Keratinocyte (primary cell): ENCODE results near the gene GMEB2. TPM values are rescaled to one million over a fixed set of nuclear protein-coding genes. Genes with fewer than 3 reads are reported as not detected.

Experiments
- DNase-seq: peaks from one replicate; pipeline ENCODE4 v3.0.0-alpha.2; 2011; ENCODE audit warnings: low read depth, missing footprints, low spot score
- FAIRE-seq: peaks from 2 replicates; lab custom pipeline; 2011; peaks lifted over from hg19 to GRCh38; lab: Jason Lieb, UNC
- H2AFZ ChIP-seq: 2 replicates; pipeline ENCODE4 v1.6.0; 2012; ENCODE audit warnings: low read length, control low read depth, inconsistent platforms; ENCODE audit not compliant: control insufficient read depth
- H3K27ac ChIP-seq: 2 replicates; pipeline ENCODE4 v1.5.1; 2011; ENCODE audit warnings: low read length; ENCODE audit not compliant: control insufficient read depth, insufficient read depth
- H3K27me3 ChIP-seq: 3 replicates; pipeline ENCODE4 v1.6.0; 2011; ENCODE audit warnings: low read length; ENCODE audit not compliant: control insufficient read depth, insufficient read depth; ENCODE audit errors: extremely low read depth
- H3K36me3 ChIP-seq, 2 experiments: 2 replicates in 1 of 2; 3 replicates in 1 of 2; pipeline ENCODE4 v1.5.1; 2011; ENCODE audit warnings: low read length in 2 of 2, mild to moderate bottlenecking in 1 of 2; ENCODE audit not compliant: control insufficient read depth in 2 of 2, insufficient read depth in 2 of 2; ENCODE audit errors: extremely low read depth in 1 of 2
- H3K4me1 ChIP-seq: 3 replicates; pipeline ENCODE4 v1.5.1; 2011; ENCODE audit warnings: low read length; ENCODE audit not compliant: control insufficient read depth, insufficient read depth; ENCODE audit errors: extremely low read depth
- H3K4me2 ChIP-seq: 3 replicates; pipeline ENCODE4 v1.6.0; 2011; ENCODE audit warnings: low read depth, low read length; ENCODE audit not compliant: control insufficient read depth, insufficient read depth; ENCODE audit errors: extremely low read depth
- H3K4me3 ChIP-seq, 3 experiments: fragments of 200-600 bp in 1 of 3; sonication (generic) in 1 of 3; 2 replicates in 2 of 3; 3 replicates in 1 of 3; pipeline ENCODE4 v1.5.1; 2011 to 2016; ENCODE audit warnings: low read length in 3 of 3, mild to moderate bottlenecking in 3 of 3, control low read depth in 2 of 3, inconsistent platforms in 1 of 3, low read depth in 1 of 3, mixed read lengths in 1 of 3, mixed run types in 1 of 3, moderate library complexity in 1 of 3; ENCODE audit not compliant: control insufficient read depth in 2 of 3, insufficient read depth in 2 of 3; ENCODE audit errors: extremely low read depth in 1 of 3
- H3K79me2 ChIP-seq: 2 replicates; pipeline ENCODE4 v1.6.0; 2012; ENCODE audit warnings: low read length; ENCODE audit not compliant: control insufficient read depth, insufficient read depth
- H3K9ac ChIP-seq: 3 replicates; pipeline ENCODE4 v1.6.0; 2011; ENCODE audit warnings: low read length; ENCODE audit not compliant: control insufficient read depth, insufficient read depth; ENCODE audit errors: extremely low read depth
- H3K9me1 ChIP-seq: 3 replicates; pipeline ENCODE4 v1.6.0; 2011; ENCODE audit warnings: low read length; ENCODE audit not compliant: control insufficient read depth, insufficient read depth; ENCODE audit errors: extremely low read depth
- H3K9me3 ChIP-seq: 2 replicates; pipeline ENCODE4 v1.5.1; 2012; ENCODE audit warnings: low read depth, low read length; ENCODE audit not compliant: control insufficient read depth
- H4K20me1 ChIP-seq: 3 replicates; pipeline ENCODE4 v1.6.0; 2011; ENCODE audit warnings: low read length; ENCODE audit not compliant: control insufficient read depth, insufficient read depth; ENCODE audit errors: extremely low read depth
- EZH2 ChIP-seq: IDR thresholded peaks from one replicate; pipeline ENCODE4 v1.6.1; 2012; ENCODE audit warnings: inconsistent platforms, mild to moderate bottlenecking, low read length, moderate library complexity
- dilution Hi-C: fragments of 300-500 bp; cut with MboI; formaldehyde crosslinking; loops from one replicate; pipeline ENCODE4 v1.7.0; 2020; ENCODE audit warnings: low sequenced_read_pairs; ENCODE audit not compliant: extremely low pct_ligation_motif_present
- polyA plus RNA-seq, 5 experiments: library from polyadenylated mRNA; depleted of rRNA in 3 of 5; stranded (reverse) in 3 of 5; stranded (forward) in 1 of 5; unstranded in 1 of 5; fragments of >200 nt; gene quantifications; 1 replicate in 1 of 5; 2 replicates in 3 of 5; 3 replicates in 1 of 5; pipeline versions ENCODE4 v1.2.1 to v1.2.3, GENCODE V29; 2011 to 2012; ENCODE audit warnings: missing spikeins in 2 of 5, low read depth in 1 of 5, low replicate concordance in 1 of 5
- TF ChIP-seq, protein P1 (sequence below), 3 experiments: IDR thresholded peaks in 1 of 3; conservative IDR thresholded peaks in 1 of 3; optimal IDR thresholded peaks in 1 of 3; 2 replicates in 2 of 3; 3 replicates in 1 of 3; pipeline versions ENCODE3 to v1.5.1; 2011; ENCODE audit warnings: low read length in 3 of 3, mild to moderate bottlenecking in 3 of 3, moderate library complexity in 2 of 3, control low read depth in 1 of 3, inconsistent platforms in 1 of 3; ENCODE audit not compliant: insufficient read depth in 2 of 3; ENCODE audit errors: extremely low read depth in 1 of 3

GMEB2 gene
- polyA plus RNA-seq, 1 donor (not counting 4 experiments of a cell fraction or from before 2014, with no cell fraction given): 5.1 TPM

DNA sequence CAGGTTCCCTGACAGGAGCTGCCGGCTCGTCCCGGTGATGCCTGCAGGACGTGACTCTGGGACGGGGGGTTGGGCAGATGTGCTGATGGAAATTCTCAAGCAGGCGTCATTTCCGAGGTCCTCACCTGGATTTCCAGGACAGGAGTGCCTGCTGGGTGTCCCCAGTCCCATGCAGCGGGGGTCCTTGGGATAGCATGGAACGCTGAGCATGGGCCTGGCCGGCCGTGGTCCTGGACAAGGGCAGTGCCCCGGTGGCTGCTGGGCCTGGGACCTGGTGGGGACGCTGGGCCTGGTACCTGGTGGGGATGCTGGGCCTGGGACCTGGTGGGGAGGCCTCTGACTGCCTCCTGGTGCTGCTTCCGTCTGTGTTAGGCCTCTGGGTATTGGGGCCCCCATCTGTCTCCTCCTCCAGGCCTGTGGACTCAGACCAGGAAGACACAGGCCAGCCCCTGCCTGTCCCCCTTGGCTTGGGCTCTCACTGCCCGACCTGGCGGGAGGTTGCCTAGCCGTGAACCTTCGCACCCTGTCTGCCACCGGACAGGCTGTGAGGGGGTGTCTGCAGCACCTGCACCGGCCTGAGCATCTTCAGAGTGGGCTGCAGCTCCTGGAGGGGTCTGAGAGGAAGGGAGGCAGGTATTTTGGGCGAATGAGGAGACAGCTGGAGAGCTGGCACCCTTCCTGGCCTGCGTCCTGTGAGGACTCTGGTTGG, 37.4 kb upstream of the GMEB2 start:
- Histone ChIP-seq H3K27ac (no peak overlapping the region), H3K27me3 (no peaks in the 10 kb centered on the region), H3K9me1 (no peaks in the 10 kb centered on the region), H3K4me3 (no peak overlapping the region), H4K20me1 (no peaks in the 10 kb centered on the region), H3K4me1 (peaks cover 2% of the 10 kb centered on the region), H3K4me2 (no peak overlapping the region), H3K9me3 (no peaks in the 10 kb centered on the region), H3K9ac (no peak overlapping the region), H3K79me2 (peaks cover 20% of the 10 kb centered on the region), H3K36me3 (peaks cover 27 to 28% of the 10 kb centered on the region in 2 experiments), H2AFZ (no peak overlapping the region)
- TF ChIP-seq, protein P1, sequence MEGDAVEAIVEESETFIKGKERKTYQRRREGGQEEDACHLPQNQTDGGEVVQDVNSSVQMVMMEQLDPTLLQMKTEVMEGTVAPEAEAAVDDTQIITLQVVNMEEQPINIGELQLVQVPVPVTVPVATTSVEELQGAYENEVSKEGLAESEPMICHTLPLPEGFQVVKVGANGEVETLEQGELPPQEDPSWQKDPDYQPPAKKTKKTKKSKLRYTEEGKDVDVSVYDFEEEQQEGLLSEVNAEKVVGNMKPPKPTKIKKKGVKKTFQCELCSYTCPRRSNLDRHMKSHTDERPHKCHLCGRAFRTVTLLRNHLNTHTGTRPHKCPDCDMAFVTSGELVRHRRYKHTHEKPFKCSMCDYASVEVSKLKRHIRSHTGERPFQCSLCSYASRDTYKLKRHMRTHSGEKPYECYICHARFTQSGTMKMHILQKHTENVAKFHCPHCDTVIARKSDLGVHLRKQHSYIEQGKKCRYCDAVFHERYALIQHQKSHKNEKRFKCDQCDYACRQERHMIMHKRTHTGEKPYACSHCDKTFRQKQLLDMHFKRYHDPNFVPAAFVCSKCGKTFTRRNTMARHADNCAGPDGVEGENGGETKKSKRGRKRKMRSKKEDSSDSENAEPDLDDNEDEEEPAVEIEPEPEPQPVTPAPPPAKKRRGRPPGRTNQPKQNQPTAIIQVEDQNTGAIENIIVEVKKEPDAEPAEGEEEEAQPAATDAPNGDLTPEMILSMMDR (optimal IDR thresholded peaks at IDR 0.05 in 1 of 3, IDR thresholded peaks at IDR 0.05 in 1 of 3, conservative IDR thresholded peaks at IDR 0.05 in 1 of 3; ENCODE audit: extremely low read depth in 1 of 3, insufficient read depth in 2 of 3, low read length in 3 of 3): no peak
- TF ChIP-seq EZH2: no peak
- DNase-seq: no peak
- no peak for FAIRE-seq
- dilution Hi-C loops: no loop called here

DNA sequence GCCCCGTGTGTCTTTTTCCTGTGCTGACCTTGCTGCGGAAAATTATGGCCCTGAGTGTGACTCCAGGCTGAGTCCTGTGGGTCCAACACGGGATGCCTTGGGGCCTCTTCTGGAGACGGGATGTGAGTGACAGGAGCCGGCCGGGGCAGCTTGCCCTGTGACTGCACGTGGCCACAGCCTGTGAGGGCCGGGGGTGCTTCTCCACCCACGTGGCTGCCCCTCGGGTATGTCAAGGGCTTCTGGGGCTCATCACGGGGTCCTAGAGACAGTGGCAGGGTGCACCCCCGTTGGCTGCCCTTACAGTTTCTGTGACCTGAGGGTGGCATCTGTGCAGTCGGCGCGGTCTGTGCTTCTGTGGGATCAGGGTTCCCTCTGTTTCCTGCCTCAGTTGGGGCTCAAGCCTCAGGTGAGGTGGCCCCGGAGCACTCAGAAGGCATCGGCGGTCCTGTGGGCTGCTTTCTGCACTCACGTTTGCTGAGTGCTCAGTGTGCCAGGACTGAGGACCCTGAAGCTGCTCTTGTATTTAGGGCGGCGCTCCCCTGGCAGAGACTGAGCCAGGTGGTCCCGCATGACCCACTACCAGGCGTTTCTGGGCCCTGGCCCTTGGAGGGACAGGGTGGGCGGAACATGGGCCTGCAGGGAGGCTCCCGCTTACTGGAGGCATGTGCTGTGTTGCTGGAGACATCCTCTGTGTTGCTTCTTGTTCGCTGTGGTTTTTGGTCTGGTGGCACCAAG, 36.6 kb upstream of the GMEB2 start:
- H3K36me3 ChIP-seq: peaks cover 27 to 28% of the 10 kb centered on the region in 2 experiments

More for the DNA sequence above, 36.6 kb upstream of the GMEB2 start:
- H3K4me2 ChIP-seq: no peak overlapping the region
- H3K4me1 ChIP-seq: peaks cover 8% of the 10 kb centered on the region
- no peaks in the 10 kb centered on the region for H4K20me1 ChIP-seq
- dilution Hi-C loops: no loop called here
- no peak overlapping the region for H3K4me3 ChIP-seq
- no peak for FAIRE-seq
- no peaks in the 10 kb centered on the region for H3K27me3 ChIP-seq
- no peaks in the 10 kb centered on the region for H3K9me1 ChIP-seq
- no peak for DNase-seq
- H3K9ac ChIP-seq: no peak overlapping the region
- no peaks in the 10 kb centered on the region for H3K9me3 ChIP-seq
- no peak overlapping the region for H3K27ac ChIP-seq
- no peak for TF ChIP-seq EZH2
- TF ChIP-seq, protein P1 (optimal IDR thresholded peaks at IDR 0.05 in 1 of 3, IDR thresholded peaks at IDR 0.05 in 1 of 3, conservative IDR thresholded peaks at IDR 0.05 in 1 of 3; ENCODE audit: extremely low read depth in 1 of 3, insufficient read depth in 2 of 3, low read length in 3 of 3): no peak
- no peak overlapping the region for H2AFZ ChIP-seq
- H3K79me2 ChIP-seq: peaks cover 28% of the 10 kb centered on the region
